Loucy (cell line): Measurements from ENCODE around the gene ZNF283.

Experiments used
- H2AFZ ChIP-seq: fragments of 200-600 bp; sonication (generic); 2 replicates; pipeline ENCODE4 v1.6.0; 2016; ENCODE audit warnings: antibody characterized with exemption, mild to moderate bottlenecking, low read length, moderate library complexity
- H3F3A ChIP-seq: fragments of 200-600 bp; 2 replicates; pipeline ENCODE4 v1.6.0; 2016; ENCODE audit warnings: antibody characterized with exemption, low read depth, mild to moderate bottlenecking
- H3K27me3 ChIP-seq: fragments of 200-600 bp; sonication (generic); 2 replicates; pipeline ENCODE4 v1.6.1; 2014; ENCODE audit warnings: low read length, mild to moderate bottlenecking; ENCODE audit not compliant: insufficient read depth, poor library complexity, severe bottlenecking
- H3K36me3 ChIP-seq: fragments of 200-600 bp; sonication (generic); 2 replicates; pipeline ENCODE4 v1.6.1; 2016; ENCODE audit warnings: low read length; ENCODE audit not compliant: insufficient read depth
- H3K4me1 ChIP-seq: fragments of 200-600 bp; sonication (generic); 2 replicates; pipeline ENCODE4 v1.5.1; 2014; ENCODE audit warnings: low read length, mild to moderate bottlenecking; ENCODE audit not compliant: insufficient read depth, poor library complexity, severe bottlenecking
- H3K4me2 ChIP-seq: fragments of 200-600 bp; sonication (generic); 2 replicates; pipeline ENCODE4 v1.6.0; 2014; ENCODE audit warnings: antibody characterized with exemption, low read length, low read depth, mild to moderate bottlenecking; ENCODE audit not compliant: poor library complexity, severe bottlenecking
- H3K4me3 ChIP-seq: fragments of 200-600 bp; sonication (generic); 2 replicates; pipeline ENCODE4 v1.5.1; 2014; ENCODE audit warnings: low read length, mild to moderate bottlenecking, mixed read lengths; ENCODE audit not compliant: poor library complexity, severe bottlenecking
- H3K79me2 ChIP-seq: fragments of 200-600 bp; sonication (generic); 2 replicates; pipeline ENCODE4 v1.6.1; 2014; ENCODE audit warnings: low read length; ENCODE audit not compliant: insufficient read depth
- H3K9ac ChIP-seq: fragments of 200-600 bp; sonication (generic); 2 replicates; pipeline ENCODE4 v1.6.0; 2014; ENCODE audit warnings: mild to moderate bottlenecking, low read depth, low read length, moderate library complexity; ENCODE audit not compliant: poor library complexity, severe bottlenecking
- H3K9me2 ChIP-seq: fragments of 200-600 bp; sonication (generic); replicated peaks from 2 replicates; pipeline ENCODE4 v1.6.1; 2016; ENCODE audit warnings: low read depth, low read length, mixed read lengths
- H3K9me3 ChIP-seq: fragments of 200-600 bp; sonication (generic); 2 replicates; pipeline ENCODE4 v1.6.1; 2014; ENCODE audit warnings: mild to moderate bottlenecking, antibody characterized with exemption, low read length, low read depth; ENCODE audit not compliant: insufficient read depth
- H4K20me1 ChIP-seq: fragments of 200-600 bp; sonication (generic); 2 replicates; pipeline ENCODE4 v1.6.0; 2014; ENCODE audit warnings: antibody characterized with exemption, low read length, mild to moderate bottlenecking; ENCODE audit not compliant: insufficient read depth, poor library complexity, severe bottlenecking
- EZH2phosphoT487 ChIP-seq: fragments of 200-600 bp; IDR thresholded peaks from 2 replicates; pipeline ENCODE4 v1.6.1; 2018; ENCODE audit warnings: antibody characterized with exemption, mild to moderate bottlenecking, moderate library complexity, borderline replicate concordance
- TF ChIP-seq, protein P1 (sequence below): fragments of 200-600 bp; sonication (generic); conservative IDR thresholded peaks from 2 replicates; pipeline ENCODE4 v1.5.1; 2014; ENCODE audit warnings: mild to moderate bottlenecking, antibody characterized with exemption, low read length

Gene ZNF283

DNA sequence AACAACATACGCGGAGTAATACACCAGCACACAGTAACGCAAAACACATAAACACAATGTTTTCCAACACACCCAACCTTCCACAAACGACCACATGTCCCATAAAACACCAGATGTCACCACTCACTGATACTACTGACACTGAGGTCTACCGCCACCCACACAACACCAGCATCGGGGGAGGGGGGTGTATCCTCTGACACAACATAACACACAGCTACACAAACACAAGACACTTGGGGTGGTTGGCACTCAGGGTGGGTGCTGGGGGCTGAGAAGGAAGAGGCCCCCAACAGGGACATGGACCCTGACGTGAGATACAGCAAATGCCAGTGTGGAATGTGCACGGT, 44.8 kb upstream of the ZNF283 start:
- H3K4me3 ChIP-seq = no peak overlapping the region

DNA sequence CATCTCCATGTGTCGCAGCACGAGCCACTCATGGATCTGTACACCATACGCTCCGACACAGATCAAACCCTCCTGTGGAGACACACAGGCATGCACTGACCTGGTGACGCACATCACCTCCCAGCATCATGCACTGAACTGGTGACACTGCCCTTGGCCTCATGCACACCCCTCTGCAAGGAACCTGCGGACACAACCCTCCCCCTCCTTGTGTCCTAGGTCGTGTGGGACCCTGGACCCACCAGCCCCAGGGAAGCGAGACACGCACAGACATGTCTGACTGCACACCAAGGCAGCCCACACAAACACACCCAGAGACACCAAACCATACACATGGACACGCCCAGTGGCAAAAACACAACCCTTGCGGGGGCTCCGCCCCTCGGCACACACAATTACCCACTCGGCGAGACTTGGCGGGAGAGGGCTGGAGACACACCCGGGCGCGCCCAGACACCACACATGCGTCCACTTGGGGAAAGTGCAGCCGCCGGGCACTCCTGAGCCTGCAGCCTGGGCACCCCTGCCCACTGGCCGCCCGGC, 44.4 kb upstream of the ZNF283 start:
- Histone ChIP-seq H3K9me2 (no peaks in the 10 kb centered on the region), H2AFZ (no peak overlapping the region), H3K9me3 (no peaks in the 10 kb centered on the region), H3K4me2 (no peak overlapping the region), H3K36me3 (no peaks in the 10 kb centered on the region), H3K4me1 (peaks cover 51% of the 10 kb centered on the region), H3K4me3 (no peak overlapping the region), H3K27me3 (no peaks in the 10 kb centered on the region), H3K9ac (peak overlapping the region; percentile 8), H4K20me1 (no peaks in the 10 kb centered on the region), H3F3A (no peaks in the 10 kb centered on the region), H3K79me2 (peaks cover 22% of the 10 kb centered on the region; the same call in 1 of the 2 replicates)
- no peak for TF ChIP-seq EZH2phosphoT487
- TF ChIP-seq, protein P1, sequence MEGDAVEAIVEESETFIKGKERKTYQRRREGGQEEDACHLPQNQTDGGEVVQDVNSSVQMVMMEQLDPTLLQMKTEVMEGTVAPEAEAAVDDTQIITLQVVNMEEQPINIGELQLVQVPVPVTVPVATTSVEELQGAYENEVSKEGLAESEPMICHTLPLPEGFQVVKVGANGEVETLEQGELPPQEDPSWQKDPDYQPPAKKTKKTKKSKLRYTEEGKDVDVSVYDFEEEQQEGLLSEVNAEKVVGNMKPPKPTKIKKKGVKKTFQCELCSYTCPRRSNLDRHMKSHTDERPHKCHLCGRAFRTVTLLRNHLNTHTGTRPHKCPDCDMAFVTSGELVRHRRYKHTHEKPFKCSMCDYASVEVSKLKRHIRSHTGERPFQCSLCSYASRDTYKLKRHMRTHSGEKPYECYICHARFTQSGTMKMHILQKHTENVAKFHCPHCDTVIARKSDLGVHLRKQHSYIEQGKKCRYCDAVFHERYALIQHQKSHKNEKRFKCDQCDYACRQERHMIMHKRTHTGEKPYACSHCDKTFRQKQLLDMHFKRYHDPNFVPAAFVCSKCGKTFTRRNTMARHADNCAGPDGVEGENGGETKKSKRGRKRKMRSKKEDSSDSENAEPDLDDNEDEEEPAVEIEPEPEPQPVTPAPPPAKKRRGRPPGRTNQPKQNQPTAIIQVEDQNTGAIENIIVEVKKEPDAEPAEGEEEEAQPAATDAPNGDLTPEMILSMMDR = no peak

More for the DNA sequence above, 44.8 kb upstream of the ZNF283 start:
- Histone ChIP-seq H4K20me1 (no peaks in the 10 kb centered on the region), H3K9ac (peak overlapping the region; percentile 8), H3K4me1 (peaks cover 56% of the 10 kb centered on the region), H3K9me3 (no peaks in the 10 kb centered on the region), H3K36me3 (no peaks in the 10 kb centered on the region), H2AFZ (no peak overlapping the region), H3K4me2 (no peak overlapping the region), H3K9me2 (no peaks in the 10 kb centered on the region), H3K79me2 (peaks cover 22% of the 10 kb centered on the region; the same call in 1 of the 2 replicates), H3F3A (no peaks in the 10 kb centered on the region), H3K27me3 (no peaks in the 10 kb centered on the region)
- TF ChIP-seq, protein P1 = no peak
- no peak for TF ChIP-seq EZH2phosphoT487

DNA sequence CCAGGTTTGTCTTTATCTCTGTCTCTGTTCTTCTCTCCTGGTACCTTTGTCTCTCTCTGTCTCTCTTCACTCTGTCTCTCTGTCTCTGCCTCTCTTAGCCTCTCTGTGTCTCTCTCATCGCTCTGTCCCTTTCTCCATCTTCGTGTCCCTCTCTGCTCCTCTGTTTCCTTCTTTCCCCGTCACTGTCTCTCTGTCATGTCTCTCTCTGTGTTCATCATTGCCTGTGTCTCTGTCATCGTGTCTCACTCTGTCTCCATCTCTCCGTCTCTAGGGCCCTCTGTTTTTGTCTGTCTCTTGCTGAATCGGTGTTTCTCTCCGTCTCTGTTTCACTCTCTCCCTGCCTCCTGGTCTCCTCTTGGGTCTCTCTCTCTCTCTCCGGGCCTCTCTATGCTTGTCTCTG, 43.5 kb upstream of the ZNF283 start:
- Histone ChIP-seq H3K9me2 (no peaks in the 10 kb centered on the region), H3K9ac (peak overlapping the region; percentile 50)

More for the DNA sequence above, 43.5 kb upstream of the ZNF283 start:
- Histone ChIP-seq H3K9me3 (no peaks in the 10 kb centered on the region), H3K4me2 (peak overlapping the region; percentile 52), H3K4me3 (no peak overlapping the region), H3K79me2 (peaks cover 19% of the 10 kb centered on the region; the same call in 1 of the 2 replicates), H4K20me1 (no peaks in the 10 kb centered on the region), H3K36me3 (no peaks in the 10 kb centered on the region), H3K4me1 (peaks cover 44% of the 10 kb centered on the region), H2AFZ (no peak overlapping the region), H3K27me3 (no peaks in the 10 kb centered on the region), H3F3A (no peaks in the 10 kb centered on the region)
- TF ChIP-seq EZH2phosphoT487 = no peak
- TF ChIP-seq, protein P1 = no peak
